Duodenal mucosa (tissue), 2 donors: ENCODE data around the gene TUBGCP3.
A peak's percentile ranks its signal among the peaks of the same experiment; 100 is the strongest.

Experiments
- H3K27ac ChIP-seq: one replicate; pipeline ENCODE4 v1.7.0; 2013; ENCODE audit warnings: low read depth, low read length
- H3K27me3 ChIP-seq, 2 donors: one replicate each; pipeline ENCODE4 v1.7.0; 2013; ENCODE audit warnings: low read length in 2 of 2, control low read depth in 1 of 2; ENCODE audit not compliant: insufficient read depth in 2 of 2, control insufficient read depth in 1 of 2
- H3K36me3 ChIP-seq, 2 donors: one replicate each; pipeline ENCODE4 v1.7.0; 2013; ENCODE audit warnings: low read length in 2 of 2, control low read depth in 1 of 2; ENCODE audit not compliant: insufficient read depth in 2 of 2, control insufficient read depth in 1 of 2
- H3K4me1 ChIP-seq, 2 donors: one replicate each; pipeline ENCODE4 v1.7.0; 2013; ENCODE audit warnings: low read length in 2 of 2, control low read depth in 1 of 2; ENCODE audit not compliant: insufficient read depth in 2 of 2, control insufficient read depth in 1 of 2
- H3K4me3 ChIP-seq, 2 donors: one replicate each; pipeline ENCODE4 v1.7.0; 2013; ENCODE audit warnings: low read length in 2 of 2, low read depth in 1 of 2
- H3K9ac ChIP-seq, 2 donors: one replicate each; pipeline ENCODE4 v1.7.0; 2013; ENCODE audit warnings: low read length in 2 of 2, low read depth in 1 of 2
- H3K9me3 ChIP-seq, 2 donors: one replicate each; pipeline ENCODE4 v1.7.0; 2013; ENCODE audit warnings: low read length in 2 of 2, control low read depth in 1 of 2; ENCODE audit not compliant: control insufficient read depth in 1 of 2

Gene TUBGCP3

DNA sequence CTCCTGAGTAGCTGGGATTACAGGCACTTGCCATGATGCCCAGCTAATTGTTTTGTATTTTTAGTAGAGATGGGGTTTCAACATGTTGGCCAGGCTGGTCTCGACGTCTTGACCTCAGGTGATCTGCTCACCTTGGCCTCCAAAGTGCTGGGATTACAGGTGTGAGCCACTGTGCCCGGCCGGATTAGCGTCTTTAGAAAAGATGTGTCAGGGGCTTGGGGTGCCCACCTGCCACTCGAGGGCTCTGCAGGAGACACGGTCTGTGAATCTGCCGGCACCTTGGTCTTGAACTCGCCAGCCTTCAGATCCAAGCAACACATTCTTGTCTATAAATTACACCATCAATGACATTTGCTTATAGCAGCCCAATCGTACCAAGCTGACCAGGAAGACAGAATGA is 38.8 kb upstream of the TUBGCP3 start:
- H3K4me1 ChIP-seq = no peaks in the 10 kb centered on the region
- no peak overlapping the region for H3K9ac ChIP-seq
- no peak overlapping the region for H3K27ac ChIP-seq

DNA sequence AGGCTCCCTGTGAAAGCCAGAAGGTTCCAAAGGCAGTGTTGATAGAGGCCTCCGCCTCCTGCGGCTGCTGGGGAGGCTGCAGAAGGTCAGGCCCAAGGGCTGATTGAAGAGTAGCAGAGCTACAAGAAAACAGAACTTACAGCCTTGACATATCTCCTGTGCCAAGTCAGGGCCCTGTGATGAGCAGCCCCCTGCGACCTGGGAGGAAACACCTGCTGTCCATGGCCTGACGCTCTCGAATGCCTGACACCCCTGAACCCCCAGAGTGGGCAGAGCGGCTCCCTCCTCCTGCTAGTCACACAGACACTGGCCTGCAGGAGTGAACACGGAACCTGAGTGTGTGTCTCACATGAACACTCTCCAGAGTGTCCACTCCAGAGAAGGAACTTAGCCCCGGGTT is 38.2 kb upstream of the TUBGCP3 start:
- Histone ChIP-seq H3K36me3 (no peaks in the 10 kb centered on the region), H3K4me3 (no peak overlapping the region), H3K9me3 (no peaks in the 10 kb centered on the region), H3K27ac (no peak overlapping the region), H3K9ac (no peak overlapping the region), H3K4me1 (no peaks in the 10 kb centered on the region), H3K27me3 (no peaks in the 10 kb centered on the region)

More for the DNA sequence above, 38.8 kb upstream of the TUBGCP3 start:
- Histone ChIP-seq H3K9me3 (no peaks in the 10 kb centered on the region), H3K4me3 (no peak overlapping the region), H3K36me3 (no peaks in the 10 kb centered on the region), H3K27me3 (no peaks in the 10 kb centered on the region)

DNA sequence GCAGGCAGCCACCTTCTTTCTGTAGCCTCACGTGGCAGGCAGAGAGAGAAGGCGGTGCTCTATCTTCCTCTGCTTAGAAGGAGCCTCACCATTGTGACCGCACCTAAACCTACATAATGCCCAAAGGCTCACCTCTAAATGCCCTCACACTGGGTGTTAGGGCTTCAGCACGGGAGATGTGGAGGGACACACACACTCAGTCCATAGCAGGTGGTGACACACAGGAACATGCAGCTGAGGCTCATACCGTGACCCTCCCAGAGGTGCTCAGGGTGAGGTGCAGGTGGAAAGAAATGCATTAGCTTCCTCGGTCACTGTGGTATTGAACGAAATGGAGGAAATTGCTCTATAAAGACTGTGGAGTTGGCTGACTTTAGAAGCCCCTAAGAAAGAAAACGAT is 37.7 kb upstream of the TUBGCP3 start:
- Histone ChIP-seq H3K9me3 (no peaks in the 10 kb centered on the region), H3K9ac (no peak overlapping the region), H3K27ac (no peak overlapping the region), H3K4me3 (no peak overlapping the region), H3K36me3 (no peaks in the 10 kb centered on the region), H3K4me1 (no peaks in the 10 kb centered on the region), H3K27me3 (no peaks in the 10 kb centered on the region)

DNA sequence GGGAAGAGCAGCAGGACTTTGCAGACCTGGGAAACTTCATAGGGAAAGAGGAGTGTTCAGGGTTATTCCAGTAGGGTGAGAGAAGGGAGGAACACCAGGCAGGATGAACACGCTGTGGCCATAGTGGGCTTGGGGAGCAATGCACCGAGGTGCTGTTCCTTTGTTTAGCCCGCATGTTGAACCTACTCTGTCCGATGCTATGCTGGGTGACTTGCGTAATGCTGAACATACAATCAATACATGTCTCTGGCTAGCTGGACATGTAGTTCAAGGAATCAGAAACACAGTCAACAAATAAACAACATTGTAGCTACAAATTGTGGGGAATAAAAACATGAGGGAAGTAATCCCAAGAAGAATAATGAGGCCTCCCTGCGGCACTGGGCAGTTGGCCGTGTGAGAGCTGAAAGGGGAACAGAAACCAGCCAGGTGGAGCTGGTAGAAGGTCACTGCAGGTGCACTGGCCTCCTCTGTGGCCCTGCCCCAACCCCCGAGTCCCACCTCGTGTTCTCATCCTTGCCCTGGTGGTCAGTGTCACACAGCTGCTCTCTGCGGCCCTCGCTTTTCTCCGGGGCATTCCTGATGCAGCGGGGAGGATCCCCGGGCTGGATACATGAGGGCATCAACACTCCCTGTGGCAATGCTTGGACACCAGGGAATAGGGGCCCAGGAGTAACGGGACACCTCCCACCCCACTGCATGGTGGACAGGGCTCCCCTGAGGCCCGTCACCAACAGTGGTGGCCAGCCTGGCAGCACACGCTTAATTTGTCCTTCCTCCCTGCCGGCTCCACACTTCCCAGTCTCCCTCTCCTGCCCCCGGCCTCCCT is 36.9 kb upstream of the TUBGCP3 start:
- no peak overlapping the region for H3K4me3 ChIP-seq
- no peaks in the 10 kb centered on the region for H3K36me3 ChIP-seq
- H3K4me1 ChIP-seq = no peaks in the 10 kb centered on the region
- no peak overlapping the region for H3K9ac ChIP-seq
- H3K9me3 ChIP-seq = no peaks in the 10 kb centered on the region
- H3K27me3 ChIP-seq = no peaks in the 10 kb centered on the region
- H3K27ac ChIP-seq = no peak overlapping the region

DNA sequence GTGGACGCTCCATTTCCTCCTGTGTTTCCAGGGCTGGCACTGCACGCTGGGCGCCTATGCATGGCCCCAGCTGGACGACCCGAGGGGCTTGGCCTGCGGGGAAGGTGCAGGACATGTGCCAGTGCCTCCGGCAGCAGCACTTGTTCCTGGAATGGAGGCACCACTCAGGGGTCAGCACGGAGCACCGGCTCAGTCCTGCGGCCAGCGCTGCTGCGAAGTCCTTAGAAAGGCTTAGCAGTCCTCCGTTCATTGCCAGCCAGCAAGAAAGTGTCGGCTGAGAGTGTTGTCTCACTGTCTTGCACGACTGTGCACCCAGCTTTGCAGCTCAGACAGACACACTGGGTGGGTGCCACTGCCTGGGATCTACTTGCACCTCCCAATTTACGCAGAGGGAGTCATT is 36.1 kb upstream of the TUBGCP3 start:
- no peak overlapping the region for H3K27ac ChIP-seq
- H3K4me1 ChIP-seq = no peaks in the 10 kb centered on the region
- H3K9me3 ChIP-seq = no peaks in the 10 kb centered on the region
- no peak overlapping the region for H3K4me3 ChIP-seq
- no peaks in the 10 kb centered on the region for H3K27me3 ChIP-seq
- no peak overlapping the region for H3K9ac ChIP-seq
- no peaks in the 10 kb centered on the region for H3K36me3 ChIP-seq

DNA sequence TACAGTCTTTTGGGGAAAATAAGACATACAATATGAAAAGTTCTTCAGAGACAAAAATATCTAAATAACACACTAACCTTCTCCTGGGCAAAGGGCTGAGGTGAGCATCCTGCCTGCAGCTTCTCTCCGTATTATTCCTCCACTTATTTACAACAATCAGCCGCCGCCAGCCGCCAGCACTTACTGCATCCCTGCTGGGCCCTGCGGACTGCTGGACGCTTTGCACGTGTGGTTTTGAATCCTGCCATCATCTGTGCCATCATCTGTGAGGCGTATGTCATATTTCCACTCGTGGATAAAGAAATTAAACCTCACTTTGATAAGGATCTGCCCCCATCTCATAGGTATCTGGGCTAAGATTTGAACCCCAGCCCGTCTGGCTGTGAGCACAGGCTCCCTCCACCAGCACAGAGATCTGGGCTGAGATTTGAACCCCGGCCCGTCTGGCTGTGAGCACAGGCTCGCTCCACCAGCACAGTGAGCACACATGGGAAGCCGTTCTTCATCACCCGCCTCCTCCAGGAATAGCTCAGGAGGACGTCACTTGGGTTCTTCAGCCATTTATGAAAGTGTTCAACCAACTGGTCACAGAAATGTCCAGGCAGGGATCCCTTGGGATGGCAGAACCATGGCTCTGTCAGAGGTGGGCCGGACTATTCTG is 35.2 kb upstream of the TUBGCP3 start:
- Histone ChIP-seq H3K4me1 (no peaks in the 10 kb centered on the region), H3K27me3 (no peaks in the 10 kb centered on the region), H3K36me3 (no peaks in the 10 kb centered on the region), H3K9ac (no peak overlapping the region), H3K9me3 (no peaks in the 10 kb centered on the region), H3K27ac (no peak overlapping the region), H3K4me3 (no peak overlapping the region)

DNA sequence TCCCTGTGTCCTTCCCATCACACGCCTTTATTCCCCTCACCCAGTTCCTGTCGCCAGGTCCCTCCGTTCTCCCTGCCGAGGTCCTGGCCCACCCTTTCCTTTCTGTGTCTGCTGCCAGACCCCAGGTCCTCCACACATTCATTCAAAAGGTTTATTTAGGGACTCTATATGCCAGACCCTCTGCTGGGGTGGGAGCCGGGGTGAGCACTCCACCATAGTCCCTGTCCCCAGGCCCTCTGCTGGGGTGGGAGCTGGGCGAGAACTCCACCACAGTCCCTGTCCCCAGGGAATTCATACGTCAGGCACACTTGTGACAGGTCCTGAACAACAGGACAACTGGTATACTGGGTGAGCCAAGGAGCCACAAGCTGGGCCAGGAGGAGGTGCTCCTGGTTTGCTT is 34.4 kb upstream of the TUBGCP3 start:
- Histone ChIP-seq H3K4me3 (no peak overlapping the region), H3K27ac (no peak overlapping the region), H3K9ac (no peak overlapping the region), H3K27me3 (no peaks in the 10 kb centered on the region), H3K36me3 (no peaks in the 10 kb centered on the region), H3K4me1 (no peaks in the 10 kb centered on the region), H3K9me3 (no peaks in the 10 kb centered on the region)

DNA sequence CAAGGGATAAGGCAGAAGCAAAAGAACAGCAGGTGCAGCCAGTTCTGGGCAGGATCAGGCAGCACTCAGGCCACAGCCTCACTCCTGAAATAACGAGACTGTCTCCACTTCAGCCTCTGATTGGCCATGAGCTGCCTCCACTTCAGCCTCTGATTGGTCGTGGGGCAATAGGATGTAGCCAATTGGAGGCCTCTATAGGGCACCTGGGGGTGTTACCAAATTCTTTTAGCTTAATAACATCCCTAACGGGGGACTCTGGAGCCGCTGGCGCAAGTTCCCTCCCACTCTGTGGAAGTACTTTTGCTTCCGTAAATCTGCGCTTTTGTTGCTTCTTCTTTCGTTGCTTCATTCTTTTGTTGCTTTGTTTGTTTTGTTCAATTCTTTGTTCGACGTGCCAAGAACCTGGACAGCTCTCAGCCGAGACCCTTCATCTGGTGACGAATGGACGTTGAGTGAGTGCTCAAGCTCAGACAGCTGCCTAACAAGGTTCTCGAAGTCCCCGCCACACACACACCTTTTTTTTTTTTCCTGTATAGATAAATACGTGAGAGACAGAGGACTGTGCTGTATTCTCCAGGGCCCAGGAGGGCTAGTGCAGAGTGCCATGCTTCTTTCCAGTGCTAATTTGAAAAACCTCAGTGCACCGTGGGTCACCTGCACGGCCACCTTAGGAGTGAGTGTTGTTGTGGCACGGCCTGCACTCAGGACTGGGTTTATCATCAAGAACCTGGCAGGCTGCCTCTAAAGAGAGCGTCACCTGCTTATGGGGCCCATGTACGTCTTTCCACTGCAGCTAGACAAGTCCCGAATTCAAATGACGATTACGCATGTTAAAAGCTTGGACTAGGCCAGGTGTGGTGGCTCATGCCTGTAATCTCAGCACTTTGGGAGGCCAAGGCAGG is 32.0 kb upstream of the TUBGCP3 start:
- H3K9ac ChIP-seq = no peak overlapping the region
- H3K4me3 ChIP-seq = peak overlapping the region in 1 of 2 donors; percentile 9
- peaks cover 0 to 5% of the 10 kb centered on the region in 2 donors for H3K27me3 ChIP-seq
- H3K4me1 ChIP-seq = no peaks in the 10 kb centered on the region
- no peaks in the 10 kb centered on the region for H3K36me3 ChIP-seq
- H3K27ac ChIP-seq = no peak overlapping the region
- no peaks in the 10 kb centered on the region for H3K9me3 ChIP-seq

DNA sequence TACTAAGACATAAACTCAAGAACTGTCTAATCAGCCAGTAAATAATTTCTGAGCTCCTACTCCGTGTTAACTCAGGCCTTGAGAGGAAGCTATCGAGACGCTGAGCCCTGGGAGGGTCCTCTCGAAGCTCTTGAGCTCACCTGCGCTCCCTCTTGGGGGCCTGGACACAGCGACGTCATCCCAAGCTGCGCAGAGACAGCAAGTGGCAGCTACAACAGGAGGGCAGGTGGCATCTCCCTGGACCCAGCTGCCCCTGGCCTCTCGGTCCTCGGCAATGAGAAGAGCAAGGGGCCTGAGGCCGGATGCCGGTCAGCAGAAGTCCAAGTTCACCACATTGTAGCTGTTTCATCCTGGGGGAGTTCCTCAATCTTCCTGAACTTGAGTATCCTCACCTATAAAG is 30.5 kb upstream of the TUBGCP3 start:
- Histone ChIP-seq H3K27ac (no peak overlapping the region), H3K4me1 (no peaks in the 10 kb centered on the region), H3K9ac (no peak overlapping the region), H3K36me3 (no peaks in the 10 kb centered on the region), H3K4me3 (no peak overlapping the region), H3K27me3 (peaks cover 0 to 5% of the 10 kb centered on the region in 2 donors), H3K9me3 (no peaks in the 10 kb centered on the region)
